ENCODE measurements around the gene IQGAP2. TPM values are rescaled to one million over a fixed set of nuclear protein-coding genes. Genes with fewer than 3 reads are reported as not detected.

IQGAP2 gene
- total RNA-seq, 4 donors from 2014 or later, result 22.6 to 63.9 (median 28.3) TPM

DNA sequence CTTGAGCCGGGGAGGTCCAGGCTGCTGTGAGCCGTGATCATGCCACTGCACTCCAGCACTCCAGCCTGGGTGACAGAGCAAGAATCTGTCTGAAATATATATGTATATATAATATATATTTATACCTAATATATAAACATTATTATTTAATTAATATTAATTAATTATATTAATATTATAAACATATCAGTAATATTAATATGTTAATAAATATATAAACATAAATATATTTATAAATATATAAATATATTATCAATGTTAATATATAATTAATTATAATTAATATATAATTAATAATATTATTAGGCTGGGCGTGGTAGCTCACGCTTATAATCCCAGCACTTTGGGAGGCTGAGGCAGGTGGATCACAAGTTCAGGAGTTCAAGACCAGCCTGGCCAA is 354.0 kb downstream of the IQGAP2 start:
- DNase-seq (ENCODE audit: low spot score) (no peak), ATAC-seq (ENCODE audit: low FRiP score) (no peak)
- TF ChIP-seq CTCF (IDR thresholded peaks at IDR 0.05), result no peak

Small RNA genes lying within 50 kb of the gene (small RNA-seq; reads per million reads assigned to genes)
- not detected for gene RF02154
- gene RF02155, result not detected

Other genes with a start within 250 kb of the IQGAP2 start
- gene F2RL2, start 220.1 kb downstream of the IQGAP2 start, total RNA-seq, result under 1 TPM in 2 of 4 donors, not detected in 2; 0.28 to 0.63 TPM

Measured in omental fat pad (tissue), 4 donors.